OCI-LY7 (cell line): Measurements from ENCODE around the gene AKAP5. TPM values are rescaled to one million over a fixed set of nuclear protein-coding genes. Genes with fewer than 3 reads are reported as not detected.

Source experiments
- BruUV-seq: library from RNA; stranded (reverse); fragments of 400-500 nt; replicated peaks from 2 replicates; lab custom pipeline; 2021; lab: Mats Ljungman, UMichigan
- CTCF ChIA-PET: fragments of 300-600 bp; sonication (Branson Sonifier 250); formaldehyde crosslinking; loops from one replicate; lab custom pipeline; 2022; ENCODE audit warnings: antibody characterized with exemption; ENCODE audit not compliant: unreplicated experiment; lab: Charles Lee
- POLR2A ChIA-PET: fragments of 300-600 bp; sonication (Branson Sonifier 250); formaldehyde crosslinking; loops from one replicate; lab custom pipeline; 2022; ENCODE audit warnings: antibody characterized with exemption; lab: Charles Lee
- DNase-seq: peaks from one replicate; pipeline ENCODE4 v3.0.0-alpha.2; 2015; ENCODE audit warnings: low spot score
- H2AFZ ChIP-seq: fragments of 200-600 bp; sonication (generic), shearing (Covaris generic); 2 replicates; pipeline ENCODE4 v1.6.1; 2014; ENCODE audit warnings: mild to moderate bottlenecking, antibody characterized with exemption, low read length, moderate library complexity
- H3K27ac ChIP-seq: fragments of 200-600 bp; sonication (generic); 2 replicates; pipeline ENCODE4 v1.5.1; 2014; ENCODE audit warnings: mixed run types, low read depth, mild to moderate bottlenecking, moderate library complexity, low read length, inconsistent platforms; ENCODE audit not compliant: poor library complexity, severe bottlenecking
- H3K36me3 ChIP-seq: fragments of 200-600 bp; sonication (generic); 2 replicates; pipeline ENCODE4 v1.6.1; 2014; ENCODE audit warnings: mild to moderate bottlenecking, antibody characterized with exemption, low read length, moderate library complexity, mixed read lengths; ENCODE audit not compliant: insufficient read depth
- H3K4me1 ChIP-seq: fragments of 200-600 bp; sonication (generic); 2 replicates; pipeline ENCODE4 v1.5.1; 2014; ENCODE audit warnings: mild to moderate bottlenecking, low read length; ENCODE audit not compliant: insufficient read depth, poor library complexity, severe bottlenecking
- H3K4me2 ChIP-seq: fragments of 200-600 bp; sonication (generic); 2 replicates; pipeline ENCODE4 v1.6.1; 2014; ENCODE audit warnings: mild to moderate bottlenecking, low read length
- H3K4me3 ChIP-seq: fragments of 200-600 bp; sonication (generic); 2 replicates; pipeline ENCODE4 v1.5.1; 2014; ENCODE audit warnings: mild to moderate bottlenecking, low read depth, low read length; ENCODE audit not compliant: poor library complexity, severe bottlenecking
- H3K79me2 ChIP-seq: fragments of 200-600 bp; sonication (generic); 2 replicates; pipeline ENCODE4 v1.6.1; 2016; ENCODE audit warnings: low read depth, mild to moderate bottlenecking, low read length, moderate library complexity, mixed read lengths; ENCODE audit not compliant: insufficient read depth
- H3K9me2 ChIP-seq: fragments of 200-600 bp; sonication (generic); 2 replicates; pipeline ENCODE4 v1.6.1; 2016; ENCODE audit warnings: mild to moderate bottlenecking, low read length, mixed read lengths; ENCODE audit not compliant: insufficient read depth
- H3K9me3 ChIP-seq: fragments of 200-600 bp; sonication (generic); 2 replicates; pipeline ENCODE4 v1.6.1; 2014; ENCODE audit warnings: mild to moderate bottlenecking, mixed run types, low read length, mixed read lengths
- H4K20me1 ChIP-seq: fragments of 200-600 bp; sonication (generic); 2 replicates; pipeline ENCODE4 v1.6.1; 2014; ENCODE audit warnings: mild to moderate bottlenecking, antibody characterized with exemption, low read length, moderate library complexity, mixed read lengths; ENCODE audit not compliant: insufficient read depth
- CTCF ChIP-seq: fragments of 200-600 bp; sonication (generic); conservative IDR thresholded peaks from 2 replicates; pipeline ENCODE4 v1.5.1; 2014; ENCODE audit warnings: mild to moderate bottlenecking, antibody characterized with exemption, low read length, moderate library complexity, mixed read lengths
- EZH2phosphoT487 ChIP-seq: fragments of 200-600 bp; sonication (generic); IDR thresholded peaks from 2 replicates; pipeline ENCODE4 v1.6.1; 2018; ENCODE audit warnings: low read depth, borderline replicate concordance, mild to moderate bottlenecking, mixed run types, antibody characterized with exemption, low read length, moderate library complexity, mixed read lengths
- intact Hi-C: fragments of 100-400 bp; cut with micrococcal nuclease; formaldehyde crosslinking; loops from one replicate; pipeline ENCODE4 v1.10.0; 2022; ENCODE audit not compliant: unreplicated experiment
- total RNA-seq, 2 experiments: library from RNA; depleted of rRNA in 1 of 2; stranded (reverse); fragments of >200 nt in 1 of 2; shearing (Covaris generic) in 1 of 2; gene quantifications; 2 replicates each; pipeline ENCODE4 v1.2.3, GENCODE V29; 2014 to 2022

The AKAP5 gene
- total RNA-seq, 2 experiments from 2014 or later, result 0.57 to 0.92 TPM

GRCh38 chr14:64495252-64495651, 30.0 kb downstream of the AKAP5 start:
- no peaks in the 10 kb centered on the region for H3K9me2 ChIP-seq
- intact Hi-C loops, result no loop called here
- peaks cover 73% of the 10 kb centered on the region for H3K79me2 ChIP-seq
- peaks cover 10% of the 10 kb centered on the region; the same call in 1 of the 2 replicates for H4K20me1 ChIP-seq
- CTCF ChIA-PET, result no interaction called here
- no peak overlapping the region for H3K27ac ChIP-seq
- peaks cover 15% of the 10 kb centered on the region for H3K4me1 ChIP-seq
- no peak overlapping the region for H2AFZ ChIP-seq
- DNase-seq, result no peak
- no TSS peak for BruUV-seq
- H3K36me3 ChIP-seq, result peaks cover 85% of the 10 kb centered on the region
- no peak overlapping the region for H3K4me2 ChIP-seq
- no peaks in the 10 kb centered on the region for H3K9me3 ChIP-seq
- POLR2A ChIA-PET, result interaction anchor here (0.6 to 1.3 kb wide), 2 partner anchors 9 to 10 kb away, joined by 3 to 5 read pairs; no protein-coding TSS in a partner anchor
- no peak overlapping the region for H3K4me3 ChIP-seq
- TF ChIP-seq EZH2phosphoT487 (no peak), CTCF (no peak)

- Histone ChIP-seq H3K4me2 (no peak overlapping the region), H4K20me1 (peaks cover 12% of the 10 kb centered on the region; the same call in 1 of the 2 replicates), H3K9me3 (no peaks in the 10 kb centered on the region), H3K4me3 (no peak overlapping the region), H3K27ac (no peak overlapping the region), H2AFZ (no peak overlapping the region), H3K36me3 (peaks cover 70% of the 10 kb centered on the region), H3K79me2 (peaks cover 82% of the 10 kb centered on the region), H3K4me1 (peaks cover 30% of the 10 kb centered on the region), H3K9me2 (no peaks in the 10 kb centered on the region)
- ChIA-PET POLR2A (interaction anchor here (0.8 to 1.7 kb wide), 7 partner anchors 8 to 159 kb away, joined by 3 to 7 read pairs (median 3); no protein-coding TSS in a partner anchor), CTCF (no interaction called here)
- no peak for DNase-seq
- intact Hi-C loops, result no loop called here
- no TSS peak for BruUV-seq
- no peak for TF ChIP-seq CTCF
- TF ChIP-seq EZH2phosphoT487, result no peak
These were observed 31.5 kb downstream of the AKAP5 start for GRCh38 chr14:64496764-64497163.

- Histone ChIP-seq H3K9me2 (no peaks in the 10 kb centered on the region), H4K20me1 (peaks cover 16% of the 10 kb centered on the region; the same call in 1 of the 2 replicates), H3K36me3 (peaks cover 42% of the 10 kb centered on the region), H3K9me3 (no peaks in the 10 kb centered on the region), H3K4me1 (peaks cover 34% of the 10 kb centered on the region), H3K27ac (no peak overlapping the region), H3K4me2 (peak overlapping the region; percentile 99), H3K79me2 (peaks cover 67% of the 10 kb centered on the region), H2AFZ (no peak overlapping the region), H3K4me3 (peak overlapping the region; percentile 6)
- TF ChIP-seq EZH2phosphoT487, result no peak
- TF ChIP-seq CTCF, result no peak
- POLR2A ChIA-PET, result interaction anchor here (3.1 kb wide), 1 partner anchor 9 kb away, joined by 13 read pairs; no protein-coding TSS in a partner anchor
- CTCF ChIA-PET, result no interaction called here
- no peak for DNase-seq
- no TSS peak for BruUV-seq
- intact Hi-C loops, result loop anchor here (5.0 to 10.0 kb wide), 2 partner anchors 648 to 775 kb away; partner anchors contain the start of genes SGPP1 and SYNE2
These were observed 34.8 kb downstream of the AKAP5 start for GRCh38 chr14:64500088-64500487.
